ENCODE measurements around the gene GABRB3.

GABRB3 gene

DNA sequence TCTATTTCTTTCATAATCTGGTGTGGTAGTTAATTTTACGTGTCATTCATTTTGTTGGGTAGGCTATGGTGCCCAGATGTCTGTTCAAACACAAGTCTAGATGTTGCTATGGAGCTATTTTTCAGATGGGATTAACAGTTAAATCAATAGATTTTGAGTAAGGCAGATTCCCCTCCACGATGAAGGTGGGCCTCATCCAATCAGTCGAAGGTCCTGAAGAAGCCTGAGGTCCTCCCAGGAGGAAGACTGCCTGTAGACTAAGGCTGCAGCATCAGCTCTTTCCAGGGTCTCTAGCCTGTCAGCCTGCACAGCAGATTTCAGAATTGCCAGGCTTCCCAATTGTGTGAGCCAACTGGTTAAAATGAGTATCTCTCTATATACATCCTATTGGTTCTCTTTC is 92.9 kb downstream of the GABRB3 start:
- DNase-seq (ENCODE audit: low spot score) (no peak), FAIRE-seq (no peak)

DNA sequence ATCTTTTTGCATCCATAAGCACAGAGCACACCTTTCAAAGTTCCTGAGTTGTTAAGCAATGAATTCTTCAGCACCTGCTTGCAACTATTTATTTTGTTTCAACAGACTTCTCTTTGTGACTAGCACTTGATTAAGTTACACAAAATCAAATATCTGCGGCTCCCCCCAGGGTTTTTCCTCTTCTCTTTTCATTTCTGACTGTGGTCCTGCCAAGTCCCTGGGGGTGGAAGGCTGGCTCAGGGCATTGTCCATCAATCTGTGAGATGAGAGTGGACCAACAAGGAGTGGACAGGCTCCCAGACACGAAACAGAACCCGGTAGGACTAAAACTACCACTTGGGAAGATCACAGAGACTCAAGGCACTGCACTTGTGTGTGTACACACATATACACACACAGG is 96.8 kb downstream of the GABRB3 start:
- FAIRE-seq (no peak), DNase-seq (ENCODE audit: low spot score) (no peak)

DNA sequence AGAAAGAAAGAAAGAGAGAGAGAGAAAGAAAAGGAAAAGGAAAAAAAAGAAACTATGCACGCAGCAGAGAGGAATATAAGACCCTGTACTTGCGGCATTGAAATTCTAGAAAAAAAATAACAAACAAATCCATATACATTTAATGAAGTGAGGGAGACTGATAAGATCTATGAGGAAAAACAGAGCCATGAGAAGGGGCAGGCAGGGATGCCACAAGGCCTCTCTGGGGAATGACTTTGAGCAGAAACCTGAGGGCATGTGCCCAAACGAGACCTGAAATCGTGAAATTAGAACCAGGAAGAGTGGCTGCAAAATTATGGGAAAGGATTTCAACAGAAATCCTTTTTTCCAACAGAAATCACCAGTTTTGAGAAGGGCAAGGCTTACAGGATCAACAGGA is 98.4 kb downstream of the GABRB3 start:
- FAIRE-seq (no peak), DNase-seq (ENCODE audit: low spot score) (no peak)

DNA sequence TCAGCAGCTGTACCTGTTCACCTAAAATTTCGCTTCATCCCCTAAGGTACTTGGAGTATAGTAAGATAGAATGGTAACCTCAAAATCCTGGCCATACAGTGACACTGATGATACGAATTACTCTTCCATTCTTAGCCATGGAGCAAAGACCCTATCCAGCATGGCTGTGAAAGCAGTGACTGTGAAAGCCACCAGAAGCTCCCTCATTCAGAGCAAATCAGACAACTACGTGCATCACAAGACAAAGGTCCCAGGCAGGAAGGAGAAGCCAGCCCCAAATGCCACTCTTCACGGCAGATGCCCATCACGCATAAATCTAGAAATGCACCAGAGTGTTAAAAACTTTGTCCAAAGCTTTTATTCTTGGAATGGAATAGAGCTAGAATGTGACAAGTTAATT is 99.4 kb downstream of the GABRB3 start:
- DNase-seq (ENCODE audit: low spot score), result no peak
- FAIRE-seq, result no peak

DNA sequence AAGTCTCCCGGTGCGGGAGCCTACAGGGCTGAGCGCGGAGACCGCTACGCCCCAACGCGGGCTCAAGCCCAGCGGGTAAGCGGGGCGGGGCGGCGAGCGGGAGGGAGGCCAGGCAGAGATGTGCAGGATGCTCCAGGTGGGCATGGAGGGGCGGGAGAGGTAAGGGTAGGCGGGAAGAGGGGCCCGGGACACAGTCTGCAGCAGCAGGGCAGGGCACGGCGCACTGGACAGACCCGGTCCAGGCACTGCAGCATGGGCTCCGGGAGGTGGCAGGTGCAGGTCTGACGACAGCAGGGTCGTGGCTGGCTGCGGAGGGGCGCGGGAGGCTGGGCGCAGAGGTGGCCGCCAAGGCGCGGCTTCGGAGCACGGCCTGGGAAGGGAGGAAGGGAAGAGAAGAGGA is 102.8 kb downstream of the GABRB3 start:
- no peak for FAIRE-seq
- DNase-seq (ENCODE audit: low spot score), result no peak

DNA sequence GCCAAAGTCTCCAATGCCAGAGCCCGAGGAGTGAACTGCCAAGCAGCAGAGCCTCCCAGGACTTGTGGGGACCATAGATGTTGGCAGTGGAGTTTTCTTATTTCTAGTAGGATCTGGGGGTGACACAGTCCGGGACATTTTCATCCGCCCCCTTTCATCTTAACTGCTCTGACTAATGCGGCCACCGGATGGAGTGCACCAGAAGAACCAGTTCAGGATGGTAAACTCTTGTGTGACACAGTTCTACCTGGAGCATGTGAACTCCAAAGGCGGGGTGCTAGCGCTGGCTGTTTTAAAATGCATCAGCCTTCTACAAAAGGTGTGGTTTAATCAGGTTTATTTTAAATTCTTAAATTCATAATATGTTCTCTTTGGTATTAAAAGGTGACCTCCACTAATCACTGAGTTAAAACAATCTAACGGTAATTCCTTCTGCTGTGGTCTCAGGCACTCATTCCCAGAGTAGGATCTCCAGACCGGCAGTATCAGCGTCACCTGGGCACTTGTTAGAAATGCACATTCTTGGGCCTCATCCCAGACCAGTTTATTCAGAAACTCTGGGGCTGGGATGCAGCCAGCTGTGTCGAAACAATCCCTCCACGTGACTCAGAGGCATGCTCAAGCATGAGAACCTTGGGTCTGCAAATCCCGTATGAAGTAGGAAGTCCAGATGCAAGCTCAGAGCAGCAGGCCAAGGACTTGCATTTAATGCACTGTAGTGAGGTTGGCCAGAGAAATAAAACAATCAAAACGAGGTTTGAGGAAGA is 105.5 kb downstream of the GABRB3 start:
- FAIRE-seq, result no peak

DNA sequence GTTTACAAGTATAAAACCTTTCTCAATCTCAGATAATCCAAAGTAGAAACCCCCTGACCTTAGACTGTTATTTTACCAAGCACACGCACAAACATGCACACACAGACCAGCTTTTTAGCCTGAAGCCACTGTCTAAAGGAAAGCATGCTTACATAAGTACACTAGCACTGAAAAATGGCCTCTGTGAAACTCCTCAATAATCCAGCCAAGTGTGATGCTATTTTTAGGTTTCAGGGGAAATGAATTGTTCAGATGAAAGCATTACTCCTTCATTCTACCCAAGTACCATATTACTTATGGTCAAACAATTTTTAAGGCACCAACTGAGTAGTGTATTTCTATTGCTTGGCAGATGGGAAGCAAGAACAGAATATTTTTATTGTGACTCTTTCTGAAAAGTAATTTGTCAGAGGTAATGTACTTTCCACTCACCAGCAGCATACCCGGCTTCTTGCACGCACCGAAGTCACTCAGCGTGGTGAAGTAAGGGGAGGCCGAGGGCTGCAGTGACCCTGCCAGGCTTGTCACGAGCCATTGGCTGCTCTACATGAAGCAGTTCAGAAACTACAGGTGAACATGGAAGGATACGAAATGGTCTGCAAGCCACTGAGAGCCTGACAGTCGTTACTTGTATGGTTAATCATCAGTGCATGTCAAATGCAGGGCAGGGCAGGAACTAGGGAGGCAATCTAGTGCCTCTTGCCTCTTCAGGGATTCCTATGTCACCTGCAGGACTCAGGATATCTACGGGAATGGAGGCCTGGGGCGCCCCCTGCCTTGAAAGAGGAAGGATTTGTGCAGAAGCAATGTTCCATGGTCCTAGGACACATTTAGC is 106.7 kb downstream of the GABRB3 start:
- DNase-seq (ENCODE audit: low spot score) (no peak), FAIRE-seq (no peak)

More for the DNA sequence above, 105.5 kb downstream of the GABRB3 start:
- no peak for DNase-seq (ENCODE audit: low spot score)

DNA sequence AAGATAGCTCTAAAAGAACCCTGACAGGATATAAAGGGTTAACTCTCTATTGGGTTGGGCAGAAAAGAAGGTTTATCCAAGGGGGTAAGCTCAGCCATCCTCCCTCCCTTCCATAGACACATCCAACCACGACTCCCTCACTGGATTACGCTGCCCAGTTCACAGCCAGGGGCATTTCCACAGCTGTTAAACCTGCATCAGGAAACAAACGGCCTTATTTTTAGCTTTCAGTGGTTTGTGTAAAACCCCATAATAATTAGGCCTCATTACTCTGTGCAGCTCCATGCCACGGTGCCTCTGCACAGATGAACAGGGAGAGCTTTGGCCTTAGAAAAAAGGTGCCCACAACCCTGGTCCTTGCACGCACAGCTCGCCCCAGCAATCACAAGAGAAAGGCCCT is 110.6 kb downstream of the GABRB3 start:
- no peak for FAIRE-seq

DNA sequence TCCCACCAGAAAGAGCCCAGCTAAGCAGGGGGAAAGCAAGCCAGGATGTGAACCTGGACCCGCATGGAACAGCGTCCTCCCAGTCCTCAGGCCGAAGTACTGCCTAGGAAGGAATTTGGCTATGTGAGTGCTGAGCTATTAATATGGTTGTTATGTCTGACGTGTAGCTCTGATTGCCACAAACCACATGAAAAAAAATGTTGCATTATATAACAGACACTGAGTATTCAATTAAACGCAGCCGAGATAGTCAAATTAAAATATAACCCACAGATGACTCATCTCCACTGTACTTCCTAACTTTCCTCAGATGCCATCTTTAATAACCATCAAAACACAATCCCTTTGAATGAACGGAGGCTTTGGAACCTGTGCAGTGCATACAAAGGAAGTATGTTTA is 111.1 kb downstream of the GABRB3 start:
- DNase-seq (ENCODE audit: low spot score) (no peak), FAIRE-seq (no peak)

More for the DNA sequence above, 110.6 kb downstream of the GABRB3 start:
- no peak for DNase-seq (ENCODE audit: low spot score)

DNA sequence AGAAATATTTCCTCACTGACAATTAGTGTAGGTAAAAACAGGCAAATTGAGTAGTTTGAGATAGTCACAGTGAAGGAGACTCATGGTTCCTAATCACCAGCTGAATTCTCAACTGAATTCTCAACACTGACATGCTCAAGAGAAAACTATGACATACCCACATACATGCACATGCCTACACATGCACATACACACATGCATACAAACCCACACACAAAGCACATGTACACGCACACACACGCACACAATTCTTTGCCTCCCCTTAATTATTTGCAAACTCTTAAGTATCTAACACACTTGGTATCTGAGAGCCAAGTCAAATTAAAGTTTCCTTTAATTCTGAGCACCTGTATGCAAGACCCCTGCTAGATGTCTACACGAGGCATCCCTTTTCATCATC is 111.8 kb downstream of the GABRB3 start:
- FAIRE-seq (no peak), DNase-seq (ENCODE audit: low spot score) (no peak)

DNA sequence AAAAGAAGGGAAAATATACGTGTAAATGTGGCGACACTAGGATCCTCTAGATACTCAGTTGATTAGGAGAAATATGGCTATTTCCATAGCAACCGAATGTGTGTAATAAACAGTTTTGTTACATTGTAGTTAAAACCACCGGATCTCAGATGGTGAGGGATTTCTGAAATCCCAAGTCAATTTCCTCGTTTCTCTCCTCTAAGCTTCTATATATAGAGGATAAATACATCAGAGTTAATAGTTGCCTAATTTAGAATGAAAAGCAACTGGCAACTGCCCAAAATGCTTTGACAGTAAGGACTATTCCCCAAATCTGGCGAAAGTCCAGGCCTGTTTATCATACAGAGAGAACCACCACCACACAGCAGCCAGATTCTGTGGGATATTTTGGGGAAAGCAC is 112.6 kb downstream of the GABRB3 start:
- no peak for FAIRE-seq
- DNase-seq (ENCODE audit: low spot score), result no peak

DNA sequence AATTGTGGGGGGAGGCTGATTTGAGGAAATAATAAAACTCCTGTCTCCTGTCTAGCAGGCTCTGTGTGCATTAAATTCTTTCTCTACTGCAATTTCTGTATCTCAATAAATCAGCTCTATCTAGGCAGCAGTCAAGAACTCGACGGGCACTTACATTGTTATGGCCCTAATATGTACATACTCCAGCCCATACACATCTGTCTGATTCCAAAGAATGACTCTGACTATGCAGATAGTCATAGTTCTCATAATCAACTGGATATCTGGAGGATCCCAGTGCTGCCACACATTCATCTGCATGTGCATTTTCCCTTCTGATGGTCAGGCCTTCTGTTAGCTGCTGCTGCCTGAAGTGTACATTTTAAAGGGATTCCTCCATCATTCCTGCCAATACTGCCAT is 114.6 kb downstream of the GABRB3 start:
- DNase-seq (ENCODE audit: low spot score) (no peak), FAIRE-seq (no peak)

DNA sequence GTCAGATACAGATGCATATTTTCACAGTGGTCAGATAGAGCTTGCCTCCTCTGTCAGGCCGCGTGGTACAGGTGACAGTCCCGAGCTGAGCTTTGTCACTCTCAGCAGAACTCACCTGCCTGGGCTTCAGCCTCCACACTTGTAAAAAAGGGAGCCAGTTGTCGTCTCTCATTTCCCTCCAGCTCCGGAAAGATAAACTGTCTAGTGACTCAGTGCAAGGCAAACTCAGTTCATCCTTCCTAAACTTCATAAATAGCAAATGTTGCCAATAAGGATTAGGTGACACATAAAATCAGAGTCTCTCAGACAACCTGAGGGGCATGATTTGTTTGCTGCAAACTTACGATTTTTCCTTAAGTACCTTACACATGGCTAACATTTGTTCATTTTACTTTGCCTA is 116.8 kb downstream of the GABRB3 start:
- FAIRE-seq (no peak), DNase-seq (ENCODE audit: low spot score) (no peak)

DNA sequence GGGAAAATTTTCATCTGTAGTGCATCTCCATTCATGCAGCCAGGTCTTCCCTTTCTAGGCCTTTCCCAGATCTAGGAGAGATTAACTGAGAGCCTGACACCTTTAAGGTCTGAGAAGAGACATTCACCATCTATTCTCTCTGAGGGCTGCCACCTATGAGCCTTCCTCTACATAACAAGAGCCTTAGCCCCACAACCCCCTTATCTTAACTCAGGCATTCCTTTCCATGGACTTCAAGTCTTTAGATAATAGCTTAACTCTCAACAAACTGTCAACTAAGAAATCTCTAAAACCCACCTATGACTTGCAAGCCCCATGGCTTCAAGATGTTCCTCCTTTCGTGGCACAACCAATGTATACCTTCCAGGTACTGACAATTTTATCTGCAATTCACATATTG is 121.0 kb downstream of the GABRB3 start:
- no peak for DNase-seq (ENCODE audit: low spot score)
- FAIRE-seq, result no peak

DNA sequence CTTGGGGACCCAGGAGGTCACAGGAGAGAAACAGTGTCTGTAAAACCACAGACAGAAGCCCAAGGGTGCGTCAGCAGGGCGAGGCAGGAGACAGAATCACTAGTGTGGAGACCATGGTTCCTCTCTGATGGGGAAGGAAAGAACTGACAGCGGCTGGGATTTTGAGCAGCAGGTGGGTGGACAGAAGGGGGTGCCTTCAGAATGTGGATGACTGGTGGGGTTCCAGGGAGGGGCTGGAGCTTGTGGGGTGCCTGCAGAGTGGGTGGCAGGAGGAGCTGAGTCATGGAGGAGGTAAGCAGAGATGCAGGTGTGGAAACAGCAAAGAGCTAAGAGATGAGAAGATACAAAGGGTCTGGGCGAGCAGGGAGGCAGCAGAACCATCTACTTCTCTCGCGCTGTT is 124.2 kb downstream of the GABRB3 start:
- DNase-seq (ENCODE audit: low spot score) (no peak), FAIRE-seq (no peak)

DNA sequence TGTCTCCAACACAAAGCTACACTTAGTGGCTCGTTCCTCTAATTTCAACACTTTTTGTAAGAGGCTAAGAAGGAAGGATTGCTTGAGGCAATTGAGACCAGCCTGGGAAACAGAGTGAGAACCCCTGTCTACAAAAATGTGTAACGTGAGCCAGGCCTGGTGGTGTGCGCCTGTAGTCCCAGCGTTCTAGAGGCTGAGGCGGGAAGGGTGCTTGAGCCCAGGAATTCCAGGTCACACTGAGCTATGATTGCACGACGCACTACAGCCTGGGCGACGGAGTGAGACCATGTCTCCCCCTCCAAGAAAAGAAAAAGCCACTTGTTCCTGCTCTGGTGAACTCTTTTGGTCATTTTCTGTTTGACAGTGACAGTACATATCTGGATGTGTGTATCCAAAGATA is 127.9 kb downstream of the GABRB3 start:
- FAIRE-seq, result no peak
- DNase-seq (ENCODE audit: low spot score), result no peak

DNA sequence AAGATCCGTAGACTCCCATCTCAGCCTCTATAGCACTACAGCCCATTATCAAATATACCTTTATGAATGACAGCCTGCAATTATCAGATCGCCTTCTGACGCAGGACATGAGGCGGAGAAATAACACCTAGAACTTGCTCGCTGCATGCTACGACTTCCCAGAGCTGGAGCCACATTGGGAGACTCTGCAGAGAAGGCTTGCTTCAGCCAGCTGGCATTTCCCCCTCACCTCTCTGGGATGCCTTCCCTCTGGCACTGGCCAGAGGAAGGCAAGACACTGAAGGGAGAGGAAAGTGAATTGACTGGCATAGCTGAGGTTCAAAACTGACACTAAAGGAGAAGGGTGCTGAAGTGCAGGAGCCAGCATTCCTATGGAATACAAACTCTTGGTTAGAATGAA is 131.7 kb downstream of the GABRB3 start:
- DNase-seq (ENCODE audit: low spot score) (no peak), FAIRE-seq (no peak)

DNA sequence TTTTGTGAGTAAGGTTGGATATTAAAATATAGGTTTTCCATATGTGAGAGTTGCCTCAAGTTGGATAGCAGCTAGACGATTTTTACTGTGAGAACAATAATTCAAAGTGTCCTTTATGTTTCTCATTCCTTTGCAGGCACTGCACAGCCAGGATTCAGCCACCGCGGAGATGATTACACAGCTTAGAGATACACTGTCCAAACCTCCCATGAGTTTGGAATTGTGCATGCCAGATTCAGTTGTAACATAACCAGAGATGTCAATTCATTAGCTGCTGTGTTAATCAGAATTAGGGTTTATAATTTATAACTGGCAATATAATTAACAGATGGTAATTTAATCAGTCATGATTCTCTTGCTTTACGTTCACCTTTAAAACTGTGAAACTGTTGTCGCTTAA is 132.3 kb downstream of the GABRB3 start:
- FAIRE-seq (no peak), DNase-seq (ENCODE audit: low spot score) (no peak)

DNA sequence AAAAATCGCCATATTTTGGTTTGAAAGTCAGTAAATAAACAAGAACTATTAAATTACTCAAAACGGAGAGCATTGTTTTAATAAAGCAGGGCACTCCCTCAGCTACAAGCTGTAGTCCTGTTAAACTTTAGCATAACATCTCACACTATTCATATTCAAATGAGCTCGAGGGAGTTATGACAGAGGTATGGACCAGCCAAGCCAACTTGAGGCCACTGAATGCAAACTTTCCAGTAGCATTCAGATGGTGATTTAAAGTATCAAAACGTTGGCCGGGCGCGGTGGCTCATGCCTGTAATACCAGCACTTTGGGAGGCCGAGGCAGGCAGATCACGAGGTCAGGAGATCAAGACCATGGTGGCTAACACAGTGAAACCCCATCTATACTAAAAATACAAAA is 132.9 kb downstream of the GABRB3 start:
- DNase-seq (ENCODE audit: low spot score) (no peak), FAIRE-seq (no peak)

DNA sequence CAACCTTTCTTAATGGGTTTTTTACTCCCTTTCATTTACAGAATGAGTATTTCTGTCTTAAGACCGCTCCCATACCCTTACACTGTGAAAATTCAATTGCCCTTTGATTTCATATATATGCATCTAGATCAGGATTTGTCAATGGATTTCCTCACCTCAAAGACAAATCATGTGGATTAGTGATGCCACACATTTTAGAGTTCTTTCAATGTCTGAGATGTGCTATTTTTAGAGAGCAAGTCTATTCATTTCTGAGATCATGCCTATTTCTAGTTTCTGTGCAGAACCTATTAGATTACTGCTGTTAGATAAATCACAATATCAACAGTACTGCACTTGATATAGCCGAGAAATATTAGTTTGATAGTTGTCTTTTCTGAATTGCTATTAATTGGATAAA is 137.3 kb downstream of the GABRB3 start:
- DNase-seq (ENCODE audit: low spot score), result no peak
- FAIRE-seq, result no peak

DNA sequence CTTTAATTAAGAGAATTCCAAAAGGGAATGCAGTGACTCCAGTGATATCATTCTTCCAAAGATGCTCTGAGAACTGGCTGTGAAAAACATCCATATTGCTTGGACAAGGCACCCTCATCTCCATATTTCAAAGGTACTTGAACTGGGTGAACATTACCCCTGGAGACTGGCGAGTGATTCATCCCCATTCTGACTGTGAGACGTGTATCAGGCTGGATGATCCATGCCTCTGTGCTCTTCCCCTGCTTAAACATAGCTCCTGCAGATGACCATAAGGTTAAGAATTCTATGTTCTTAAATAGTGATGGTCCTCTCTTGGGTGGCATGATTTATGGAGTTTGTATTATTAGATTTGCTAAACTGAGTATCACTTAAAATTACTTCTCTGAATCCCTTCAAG is 137.8 kb downstream of the GABRB3 start:
- FAIRE-seq (no peak), DNase-seq (ENCODE audit: low spot score) (no peak)

DNA sequence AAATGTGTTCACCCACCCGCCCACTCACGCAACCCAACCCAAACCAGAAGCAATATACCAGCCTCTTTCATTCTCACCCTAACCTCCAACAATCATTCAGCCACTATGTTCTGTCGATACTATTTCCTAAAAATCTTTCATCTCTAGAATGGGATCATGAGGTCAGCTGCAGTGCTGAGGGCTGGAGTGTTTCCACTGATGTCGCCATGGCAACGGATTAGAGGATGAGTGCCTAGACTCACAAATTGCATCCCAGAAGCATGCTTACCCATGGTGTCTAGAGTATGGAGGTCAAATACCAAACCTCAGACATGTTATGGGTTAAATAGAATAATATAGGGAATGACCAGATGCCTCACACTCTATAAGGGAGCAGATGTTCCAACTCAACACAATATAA is 138.5 kb downstream of the GABRB3 start:
- FAIRE-seq, result no peak
- DNase-seq (ENCODE audit: low spot score), result no peak

DNA sequence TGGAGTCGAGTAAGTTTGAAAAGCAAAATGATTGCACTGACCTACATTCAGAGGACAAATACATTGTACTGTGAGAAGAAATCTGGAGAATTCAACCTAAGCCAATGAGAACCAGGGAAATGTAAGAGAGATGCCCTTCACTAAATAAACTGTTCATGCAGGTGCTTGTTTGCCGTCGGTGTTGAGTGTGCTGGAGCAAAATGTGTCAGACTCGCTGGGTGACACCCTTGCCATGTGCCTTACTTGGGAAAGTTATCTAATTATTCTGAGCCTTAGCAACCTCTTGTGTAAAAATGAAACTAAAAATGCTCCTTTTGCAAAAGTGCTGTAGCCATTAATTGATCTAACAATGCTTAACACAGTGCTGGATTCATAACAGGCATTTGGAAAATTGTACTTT is 140.4 kb downstream of the GABRB3 start:
- no peak for FAIRE-seq
- no peak for DNase-seq (ENCODE audit: low spot score)
